GM06990 (cell line): Measurements from ENCODE around the gene PPP1R16B.
A peak's percentile ranks its signal among the peaks of the same experiment; 100 is the strongest.

ENCODE experiments used
- DNase-seq: peaks from one replicate; pipeline ENCODE4 v3.0.0-alpha.2; 2011; ENCODE audit not compliant: insufficient read length; ENCODE audit errors: extremely low read depth
- H3K27me3 ChIP-seq: replicated peaks from 2 replicates; pipeline ENCODE4 v1.6.0; 2011; ENCODE audit warnings: low read length; ENCODE audit not compliant: control insufficient read depth, insufficient read depth
- H3K36me3 ChIP-seq: 2 replicates; pipeline ENCODE4 v1.5.1; 2011; ENCODE audit warnings: low read length; ENCODE audit not compliant: control insufficient read depth, insufficient read depth
- H3K4me3 ChIP-seq: replicated peaks from 2 replicates; pipeline ENCODE4 v1.5.1; 2011; ENCODE audit warnings: low read depth, mild to moderate bottlenecking, control low read depth, low read length
- CTCF ChIP-seq: IDR thresholded peaks from 2 replicates; pipeline ENCODE4 v1.5.1; 2011; ENCODE audit warnings: low read length, control low read depth, mild to moderate bottlenecking, inconsistent platforms; ENCODE audit not compliant: insufficient read depth, poor library complexity, severe bottlenecking

Gene PPP1R16B

GRCh38 chr20:38782275-38782674, 23.2 kb upstream of the PPP1R16B start:
- H3K27me3 ChIP-seq = no peaks in the 10 kb centered on the region
- TF ChIP-seq CTCF = no peak
- no peak overlapping the region for H3K4me3 ChIP-seq
- H3K36me3 ChIP-seq = no peaks in the 10 kb centered on the region; the same call in 1 of the 2 replicates
- DNase-seq = no peak

DNA sequence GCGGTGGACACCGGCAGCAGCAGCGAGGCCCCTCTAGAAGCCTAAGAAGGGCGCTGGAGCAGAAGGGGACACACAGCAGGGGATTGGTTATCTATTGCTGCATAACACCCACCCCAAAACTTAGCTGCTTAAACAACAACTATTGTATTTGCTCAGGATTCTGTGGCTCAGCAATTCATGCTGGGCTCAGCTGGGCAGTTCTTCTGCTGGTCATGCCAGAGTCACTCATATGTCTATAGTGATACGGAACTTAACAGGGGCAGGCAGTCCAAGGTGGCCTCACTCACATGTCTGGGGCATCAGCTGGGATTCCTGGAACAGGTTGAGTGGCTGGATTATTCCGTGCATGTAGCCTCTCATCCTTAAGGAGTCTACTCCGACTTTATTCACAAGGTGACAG, 17.6 kb upstream of the PPP1R16B start:
- TF ChIP-seq CTCF = no peak
- no peaks in the 10 kb centered on the region for H3K27me3 ChIP-seq
- no peak for DNase-seq

DNA sequence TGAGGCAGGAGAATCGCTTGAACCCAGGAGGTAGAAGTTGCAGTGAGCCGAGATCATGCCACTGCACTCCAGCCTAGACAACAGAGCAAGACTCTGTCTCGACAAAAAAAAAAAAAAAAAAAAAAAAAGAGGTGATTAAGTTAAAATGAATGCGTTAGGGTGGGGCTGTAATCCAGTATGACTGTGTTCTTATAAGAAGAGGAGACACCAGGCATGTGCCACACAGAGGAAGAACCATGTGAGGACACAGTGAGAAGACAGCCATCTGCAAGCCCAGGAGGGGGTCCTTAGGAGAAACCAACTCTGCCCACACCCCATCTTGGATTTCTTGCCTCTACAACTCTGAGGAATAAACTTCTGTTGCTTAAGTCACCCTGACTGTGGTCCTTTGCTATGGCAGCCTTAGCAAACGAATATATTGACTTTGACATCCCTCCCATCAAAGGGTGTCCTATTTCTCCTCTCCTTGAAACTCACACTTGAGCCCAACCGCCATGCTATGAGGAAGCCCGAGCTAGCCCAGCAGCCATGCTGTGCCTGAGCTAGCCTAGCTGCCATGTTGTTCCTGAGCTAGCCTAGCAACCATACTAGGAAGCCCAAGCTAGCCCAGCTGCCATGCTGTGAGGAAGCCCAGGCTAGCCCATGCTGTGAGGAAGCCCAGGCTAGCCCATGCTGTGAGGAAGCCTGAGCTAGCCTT, 15.8 kb upstream of the PPP1R16B start:
- Histone ChIP-seq H3K36me3 (no peaks in the 10 kb centered on the region), H3K27me3 (no peaks in the 10 kb centered on the region)
- no peak for DNase-seq

More for the DNA sequence above, 17.6 kb upstream of the PPP1R16B start:
- Histone ChIP-seq H3K36me3 (no peaks in the 10 kb centered on the region), H3K4me3 (no peak overlapping the region)

GRCh38 chr20:38790200-38791053, 15.1 kb upstream of the PPP1R16B start:
- no peak for DNase-seq
- Histone ChIP-seq H3K36me3 (no peaks in the 10 kb centered on the region), H3K4me3 (no peak overlapping the region), H3K27me3 (no peaks in the 10 kb centered on the region)
- TF ChIP-seq CTCF = peak; percentile 29

More for the DNA sequence above, 15.8 kb upstream of the PPP1R16B start:
- TF ChIP-seq CTCF = no peak
- H3K4me3 ChIP-seq = no peak overlapping the region

DNA sequence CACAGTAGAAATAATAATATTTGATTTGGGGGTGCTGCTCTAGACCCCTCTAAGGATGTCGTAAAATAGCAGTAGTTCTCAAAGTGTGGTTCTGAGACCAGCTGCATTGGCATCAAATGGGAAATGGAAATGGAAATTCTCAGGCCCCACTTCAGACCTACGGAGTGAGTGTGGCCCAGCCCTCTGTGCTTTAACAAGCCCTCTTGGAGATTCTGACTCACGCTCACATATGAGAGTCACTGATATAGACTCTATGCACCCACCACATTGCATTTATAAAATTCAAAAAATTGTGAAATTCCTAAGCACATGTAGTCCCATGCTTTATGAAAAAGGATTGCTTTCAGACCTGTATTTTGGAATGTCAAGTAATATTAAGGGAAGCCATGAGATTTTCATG, 14.2 kb upstream of the PPP1R16B start:
- TF ChIP-seq CTCF = no peak
- no peaks in the 10 kb centered on the region for H3K36me3 ChIP-seq
- DNase-seq = no peak
- H3K27me3 ChIP-seq = no peaks in the 10 kb centered on the region
- H3K4me3 ChIP-seq = no peak overlapping the region
